ENCODE measurements around the gene ANXA1.
A peak's percentile ranks its signal among the peaks of the same experiment; 100 is the strongest.

Gene ANXA1

DNA sequence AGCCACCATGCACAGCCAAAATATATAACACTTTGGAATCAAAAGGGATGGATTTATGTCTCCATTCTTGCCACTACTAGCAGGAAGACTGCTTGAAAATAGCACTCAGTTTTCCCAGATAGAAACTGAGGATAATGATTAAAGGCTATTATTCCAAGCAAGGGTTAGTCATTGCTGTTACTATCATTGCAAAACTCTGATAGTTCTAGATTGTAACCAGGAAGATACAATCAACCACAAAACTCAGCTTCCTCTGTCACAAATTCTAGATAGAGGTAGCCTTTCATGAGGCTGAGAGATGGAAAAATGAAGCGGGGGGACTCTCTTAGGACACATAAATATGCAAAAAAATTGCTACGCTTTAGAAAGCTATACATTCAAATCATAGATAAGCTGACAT lies 3.1 kb downstream of the ANXA1 start:
- peak overlapping the region; percentile 94 for H3K4me3 ChIP-seq (ENCODE audit: low read depth, low read length)
- peaks cover 50% of the 10 kb centered on the region for H3K4me1 ChIP-seq (ENCODE audit: control insufficient read depth, insufficient read depth, low read length, unreplicated experiment)
- peak overlapping the region; percentile 95 for H3K27ac ChIP-seq (ENCODE audit: low read depth, low read length)
- peaks cover 48% of the 10 kb centered on the region for H3K36me3 ChIP-seq (ENCODE audit: insufficient read depth, low read length)
- peaks cover 81% of the 10 kb centered on the region for H3K79me2 ChIP-seq (ENCODE audit: control insufficient read depth, insufficient read depth, low read length, unreplicated experiment)
- H3K27me3 ChIP-seq (ENCODE audit: insufficient read depth, low read length) = no peaks in the 10 kb centered on the region
- no peak overlapping the region for H2AFZ ChIP-seq (ENCODE audit: low read length, unreplicated experiment)

DNA sequence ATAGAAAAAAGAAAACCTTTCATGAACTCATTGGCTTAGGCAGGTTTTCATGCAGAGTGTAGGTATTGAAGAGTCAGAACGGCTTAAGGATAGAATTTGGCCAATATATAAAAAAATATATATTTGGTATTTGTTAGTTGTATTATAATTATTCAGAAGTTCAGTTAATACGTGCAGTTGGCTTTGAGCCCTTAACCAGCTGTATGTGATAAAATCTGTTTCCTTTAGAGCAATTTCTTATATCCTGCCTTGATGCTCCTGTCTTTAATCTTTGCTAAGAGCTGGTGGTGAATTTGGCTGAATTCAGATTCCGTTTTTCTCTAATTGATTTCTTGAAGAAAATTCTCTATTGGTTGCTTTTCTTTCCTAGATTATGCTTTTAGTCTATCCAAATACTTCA lies 3.7 kb downstream of the ANXA1 start:
- peaks cover 54% of the 10 kb centered on the region for H3K36me3 ChIP-seq (ENCODE audit: insufficient read depth, low read length)
- H3K27ac ChIP-seq (ENCODE audit: low read depth, low read length) = peak overlapping the region; percentile 95
- peak overlapping the region; percentile 94 for H3K4me3 ChIP-seq (ENCODE audit: low read depth, low read length)
- H2AFZ ChIP-seq (ENCODE audit: low read length, unreplicated experiment) = no peak overlapping the region
- no peaks in the 10 kb centered on the region for H3K27me3 ChIP-seq (ENCODE audit: insufficient read depth, low read length)
- H3K4me1 ChIP-seq (ENCODE audit: control insufficient read depth, insufficient read depth, low read length, unreplicated experiment) = peaks cover 43% of the 10 kb centered on the region
- peaks cover 85% of the 10 kb centered on the region for H3K79me2 ChIP-seq (ENCODE audit: control insufficient read depth, insufficient read depth, low read length, unreplicated experiment)

DNA sequence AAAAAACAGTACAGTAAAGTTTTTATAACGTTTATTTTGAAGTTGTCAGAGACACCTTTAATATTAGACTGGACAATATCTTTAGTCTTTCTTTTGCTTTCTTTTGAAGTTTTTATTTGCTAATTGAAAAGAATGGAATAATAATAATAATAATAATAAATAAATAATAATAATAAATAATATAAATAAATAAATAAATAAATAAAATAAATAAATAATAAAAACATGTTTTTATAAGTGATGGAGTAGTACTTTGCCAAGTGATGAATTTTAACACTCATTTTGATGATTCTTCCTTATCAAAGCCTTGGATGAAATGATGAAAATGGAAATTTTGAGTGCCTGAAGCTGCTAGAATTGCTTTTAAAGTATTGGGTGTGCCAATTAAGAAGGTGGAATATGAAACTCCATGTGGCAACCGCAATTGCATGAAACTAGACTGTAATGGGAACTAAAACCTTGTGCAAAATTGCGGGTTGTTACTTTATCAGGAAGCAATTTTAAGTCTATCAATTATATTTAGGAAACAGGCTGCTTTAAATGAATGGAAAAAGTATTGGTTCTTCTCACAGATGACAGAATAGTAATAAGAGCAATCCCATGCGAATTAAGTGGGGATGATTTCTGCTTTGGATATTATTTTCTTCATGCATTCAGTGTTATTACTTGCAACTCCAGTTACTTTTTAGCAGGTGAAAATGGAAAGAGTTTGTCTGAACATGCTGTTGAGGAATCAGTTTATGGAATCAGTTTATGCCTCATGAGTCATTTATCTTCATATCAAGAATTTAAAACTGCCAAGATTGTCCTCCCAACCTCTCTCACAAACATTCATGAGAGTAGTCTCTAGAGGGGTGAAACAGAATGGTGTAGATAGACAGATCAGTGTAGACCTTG lies 4.6 kb downstream of the ANXA1 start:
- peak overlapping the region; percentile 94 for H3K4me3 ChIP-seq (ENCODE audit: low read depth, low read length)

DNA sequence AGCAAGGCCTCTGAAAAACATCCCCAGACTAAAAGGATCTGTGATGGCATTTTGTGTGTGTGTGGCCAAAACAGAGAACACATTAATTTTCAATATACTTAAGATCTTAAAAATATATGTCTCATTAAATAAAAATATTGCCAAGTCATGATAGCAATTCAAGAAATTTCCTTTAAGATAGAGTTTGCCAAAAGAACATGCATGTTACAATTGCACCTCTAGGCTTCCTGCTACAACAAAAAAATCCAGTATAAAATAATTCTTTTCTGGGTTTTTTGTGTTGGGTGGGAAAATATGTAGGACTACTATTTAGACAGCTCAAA lies 5.2 kb downstream of the ANXA1 start:
- Histone ChIP-seq H3K4me3 (ENCODE audit: low read depth, low read length) (peak overlapping the region; percentile 68), H2AFZ (ENCODE audit: low read length, unreplicated experiment) (no peak overlapping the region), H3K27ac (ENCODE audit: low read depth, low read length) (peak overlapping the region; percentile 20), H3K36me3 (ENCODE audit: insufficient read depth, low read length) (peaks cover 68% of the 10 kb centered on the region), H3K27me3 (ENCODE audit: insufficient read depth, low read length) (no peaks in the 10 kb centered on the region), H3K79me2 (ENCODE audit: control insufficient read depth, insufficient read depth, low read length, unreplicated experiment) (peaks cover 82% of the 10 kb centered on the region), H3K4me1 (ENCODE audit: control insufficient read depth, insufficient read depth, low read length, unreplicated experiment) (peaks cover 34% of the 10 kb centered on the region)

More for the DNA sequence above, 4.6 kb downstream of the ANXA1 start:
- H3K27ac ChIP-seq (ENCODE audit: low read depth, low read length) = peak overlapping the region; percentile 20
- H2AFZ ChIP-seq (ENCODE audit: low read length, unreplicated experiment) = no peak overlapping the region
- peaks cover 87% of the 10 kb centered on the region for H3K79me2 ChIP-seq (ENCODE audit: control insufficient read depth, insufficient read depth, low read length, unreplicated experiment)
- peaks cover 62% of the 10 kb centered on the region for H3K36me3 ChIP-seq (ENCODE audit: insufficient read depth, low read length)
- H3K27me3 ChIP-seq (ENCODE audit: insufficient read depth, low read length) = no peaks in the 10 kb centered on the region
- peaks cover 35% of the 10 kb centered on the region for H3K4me1 ChIP-seq (ENCODE audit: control insufficient read depth, insufficient read depth, low read length, unreplicated experiment)

- Histone ChIP-seq H3K27me3 (ENCODE audit: insufficient read depth, low read length) (no peaks in the 10 kb centered on the region), H3K4me3 (ENCODE audit: low read depth, low read length) (peak overlapping the region; percentile 36; the same call in 1 of the 2 replicates), H3K36me3 (ENCODE audit: insufficient read depth, low read length) (peaks cover 75% of the 10 kb centered on the region), H3K27ac (ENCODE audit: low read depth, low read length) (peak overlapping the region; percentile 6; the same call in 1 of the 2 replicates), H3K79me2 (ENCODE audit: control insufficient read depth, insufficient read depth, low read length, unreplicated experiment) (peaks cover 76% of the 10 kb centered on the region), H3K4me1 (ENCODE audit: control insufficient read depth, insufficient read depth, low read length, unreplicated experiment) (peaks cover 34% of the 10 kb centered on the region), H2AFZ (ENCODE audit: low read length, unreplicated experiment) (no peak overlapping the region)
Measured at GRCh38 chr9:73157811-73158210, 6.1 kb downstream of the ANXA1 start.

DNA sequence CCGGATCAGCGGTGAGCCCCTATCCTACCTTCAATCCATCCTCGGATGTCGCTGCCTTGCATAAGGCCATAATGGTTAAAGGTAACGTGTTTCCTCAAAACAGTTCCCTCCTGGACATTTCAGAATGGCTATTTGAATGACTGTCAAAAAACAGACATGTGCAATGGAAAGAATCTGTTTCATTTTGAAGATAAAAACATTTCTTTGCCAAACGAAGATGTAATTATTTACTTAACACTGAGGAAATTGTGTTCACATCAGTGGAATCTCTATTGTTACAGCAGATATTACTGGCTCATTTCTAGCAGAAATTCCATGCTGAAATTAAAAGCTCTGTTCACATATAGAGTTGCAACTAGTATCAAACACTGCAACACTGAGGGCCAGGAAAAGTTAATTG lies 7.1 kb downstream of the ANXA1 start:
- Histone ChIP-seq H2AFZ (ENCODE audit: low read length, unreplicated experiment) (no peak overlapping the region), H3K36me3 (ENCODE audit: insufficient read depth, low read length) (peaks cover 83% of the 10 kb centered on the region), H3K27ac (ENCODE audit: low read depth, low read length) (no peak overlapping the region), H3K4me3 (ENCODE audit: low read depth, low read length) (no peak overlapping the region), H3K4me1 (ENCODE audit: control insufficient read depth, insufficient read depth, low read length, unreplicated experiment) (peaks cover 34% of the 10 kb centered on the region), H3K79me2 (ENCODE audit: control insufficient read depth, insufficient read depth, low read length, unreplicated experiment) (peaks cover 68% of the 10 kb centered on the region), H3K27me3 (ENCODE audit: insufficient read depth, low read length) (no peaks in the 10 kb centered on the region)

GRCh38 chr9:73160868-73161267 lies 9.2 kb downstream of the ANXA1 start:
- H3K27me3 ChIP-seq (ENCODE audit: insufficient read depth, low read length) = no peaks in the 10 kb centered on the region
- H3K79me2 ChIP-seq (ENCODE audit: control insufficient read depth, insufficient read depth, low read length, unreplicated experiment) = peaks cover 51% of the 10 kb centered on the region
- no peak overlapping the region for H3K4me3 ChIP-seq (ENCODE audit: low read depth, low read length)
- no peak overlapping the region for H2AFZ ChIP-seq (ENCODE audit: low read length, unreplicated experiment)
- H3K4me1 ChIP-seq (ENCODE audit: control insufficient read depth, insufficient read depth, low read length, unreplicated experiment) = peaks cover 16% of the 10 kb centered on the region
- peak overlapping the region; percentile 27; the same call in 1 of the 2 replicates for H3K27ac ChIP-seq (ENCODE audit: low read depth, low read length)
- peaks cover 85% of the 10 kb centered on the region for H3K36me3 ChIP-seq (ENCODE audit: insufficient read depth, low read length)

- H3K36me3 ChIP-seq (ENCODE audit: insufficient read depth, low read length) = peaks cover 94% of the 10 kb centered on the region
- no peak overlapping the region for H3K4me3 ChIP-seq (ENCODE audit: low read depth, low read length)
- peaks cover 2% of the 10 kb centered on the region for H3K4me1 ChIP-seq (ENCODE audit: control insufficient read depth, insufficient read depth, low read length, unreplicated experiment)
- no peak overlapping the region for H2AFZ ChIP-seq (ENCODE audit: low read length, unreplicated experiment)
- no peak overlapping the region for H3K27ac ChIP-seq (ENCODE audit: low read depth, low read length)
- H3K79me2 ChIP-seq (ENCODE audit: control insufficient read depth, insufficient read depth, low read length, unreplicated experiment) = peaks cover 32% of the 10 kb centered on the region
- no peaks in the 10 kb centered on the region for H3K27me3 ChIP-seq (ENCODE audit: insufficient read depth, low read length)
Measured at GRCh38 chr9:73162987-73163768, 11.5 kb downstream of the ANXA1 start.

DNA sequence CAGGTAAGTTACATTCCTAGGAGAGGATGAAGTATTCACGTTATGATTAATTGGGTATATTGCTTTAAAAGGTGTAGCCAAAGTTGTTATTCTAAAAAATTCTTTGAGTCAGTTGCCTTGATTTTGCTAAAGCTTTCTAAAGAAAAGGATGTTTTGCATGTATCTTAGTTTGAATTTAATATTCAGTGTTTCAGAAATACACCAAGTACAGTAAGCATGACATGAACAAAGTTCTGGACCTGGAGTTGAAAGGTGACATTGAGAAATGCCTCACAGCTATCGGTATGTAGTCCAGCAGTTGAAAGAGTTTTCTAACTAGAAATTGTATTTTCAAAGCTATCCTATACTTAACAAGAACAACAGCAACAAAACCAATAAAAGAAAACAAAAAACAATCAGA lies 14.2 kb downstream of the ANXA1 start:
- H3K27me3 ChIP-seq (ENCODE audit: insufficient read depth, low read length) = no peaks in the 10 kb centered on the region
- no peak overlapping the region for H3K27ac ChIP-seq (ENCODE audit: low read depth, low read length)
- H3K4me1 ChIP-seq (ENCODE audit: control insufficient read depth, insufficient read depth, low read length, unreplicated experiment) = no peaks in the 10 kb centered on the region
- no peak overlapping the region for H2AFZ ChIP-seq (ENCODE audit: low read length, unreplicated experiment)
- H3K4me3 ChIP-seq (ENCODE audit: low read depth, low read length) = no peak overlapping the region
- H3K36me3 ChIP-seq (ENCODE audit: insufficient read depth, low read length) = peaks cover 89% of the 10 kb centered on the region
- H3K79me2 ChIP-seq (ENCODE audit: control insufficient read depth, insufficient read depth, low read length, unreplicated experiment) = peaks cover 13% of the 10 kb centered on the region

DNA sequence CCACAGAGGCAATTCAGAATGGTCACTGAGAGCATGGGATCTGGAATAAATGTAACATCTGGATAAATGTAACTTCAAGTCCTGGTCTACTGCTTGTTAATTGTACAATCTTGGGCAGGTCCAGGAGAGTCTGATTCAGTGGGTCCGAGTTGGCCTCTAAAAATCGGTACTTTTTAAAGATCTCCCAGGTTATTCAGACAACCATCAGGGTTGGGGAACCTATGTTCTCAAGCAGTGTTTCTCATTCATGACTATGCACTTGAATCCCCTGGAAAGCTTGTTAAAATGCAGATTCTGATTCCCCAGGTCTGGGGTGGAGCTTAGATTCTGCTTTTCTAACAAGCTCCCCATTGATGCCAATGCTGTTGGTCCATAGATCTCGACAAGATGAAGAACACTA lies 14.8 kb downstream of the ANXA1 start:
- H3K36me3 ChIP-seq (ENCODE audit: insufficient read depth, low read length) = peaks cover 83% of the 10 kb centered on the region
- H2AFZ ChIP-seq (ENCODE audit: low read length, unreplicated experiment) = no peak overlapping the region
- peaks cover 13% of the 10 kb centered on the region for H3K79me2 ChIP-seq (ENCODE audit: control insufficient read depth, insufficient read depth, low read length, unreplicated experiment)

More for the DNA sequence above, 14.8 kb downstream of the ANXA1 start:
- H3K4me3 ChIP-seq (ENCODE audit: low read depth, low read length) = no peak overlapping the region
- H3K27me3 ChIP-seq (ENCODE audit: insufficient read depth, low read length) = no peaks in the 10 kb centered on the region
- no peaks in the 10 kb centered on the region for H3K4me1 ChIP-seq (ENCODE audit: control insufficient read depth, insufficient read depth, low read length, unreplicated experiment)
- no peak overlapping the region for H3K27ac ChIP-seq (ENCODE audit: low read depth, low read length)

Measured in ACC112 (cell line).